GM19035 (cell line): ENCODE data around the gene CDH4.

Experiments
- ATAC-seq: cut with Tn5 transposase; IDR thresholded peaks from one replicate; pipeline ENCODE4 v1.9.1; 2021; ENCODE audit not compliant: unreplicated experiment

CDH4 gene

GRCh38 chr20:61594198-61594597, 342.1 kb downstream of the CDH4 start:
- ATAC-seq, result no peak

DNA sequence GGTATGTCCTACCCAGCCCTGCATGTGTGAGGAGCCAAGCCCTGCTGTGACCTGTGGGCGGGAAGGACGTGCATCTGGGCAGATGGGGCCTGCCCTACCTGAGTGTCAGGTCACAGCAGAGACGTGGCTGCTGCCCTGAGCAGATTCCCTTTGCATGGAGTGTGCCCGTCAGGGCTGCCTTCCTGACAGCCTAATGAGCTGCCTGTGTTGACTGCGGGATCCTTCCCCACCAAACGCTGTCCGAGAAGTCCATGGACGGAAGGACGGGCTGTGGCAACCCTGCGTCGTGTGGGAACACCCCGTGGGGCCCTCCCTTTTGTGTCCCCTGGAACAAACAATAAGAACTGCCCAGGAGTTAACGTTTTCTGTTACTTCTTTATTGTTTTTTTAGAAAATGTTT, 343.2 kb downstream of the CDH4 start:
- no peak for ATAC-seq

DNA sequence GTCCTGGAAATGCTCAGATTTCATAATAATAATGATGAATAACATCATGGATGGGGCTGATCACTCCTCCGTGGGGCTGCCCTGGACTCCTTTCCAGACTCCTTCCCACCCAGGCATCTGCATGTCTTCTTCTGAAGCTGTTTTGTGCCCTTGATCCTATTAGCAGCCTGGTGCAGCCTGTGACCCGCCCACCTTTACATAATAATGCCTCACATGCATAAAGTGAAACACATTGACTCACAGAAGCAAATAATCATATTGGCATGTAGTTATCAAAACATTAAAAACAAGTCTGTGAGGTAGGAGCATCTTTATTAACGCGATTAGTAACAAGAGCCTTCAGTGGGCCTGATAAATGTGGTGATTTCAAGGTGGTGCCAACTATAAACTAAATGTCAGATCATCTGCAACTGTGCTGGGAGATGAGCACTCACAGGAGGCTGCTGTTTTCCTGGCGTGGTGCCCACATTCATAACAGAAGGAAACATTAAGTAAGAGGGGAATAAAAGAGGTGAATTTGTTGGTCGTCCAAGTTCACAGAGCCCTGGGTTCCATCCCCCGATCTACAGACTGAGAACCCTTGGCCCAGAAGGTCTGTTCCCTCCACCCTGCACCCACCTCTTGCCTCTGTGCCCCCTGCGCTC, 344.7 kb downstream of the CDH4 start:
- no peak for ATAC-seq

DNA sequence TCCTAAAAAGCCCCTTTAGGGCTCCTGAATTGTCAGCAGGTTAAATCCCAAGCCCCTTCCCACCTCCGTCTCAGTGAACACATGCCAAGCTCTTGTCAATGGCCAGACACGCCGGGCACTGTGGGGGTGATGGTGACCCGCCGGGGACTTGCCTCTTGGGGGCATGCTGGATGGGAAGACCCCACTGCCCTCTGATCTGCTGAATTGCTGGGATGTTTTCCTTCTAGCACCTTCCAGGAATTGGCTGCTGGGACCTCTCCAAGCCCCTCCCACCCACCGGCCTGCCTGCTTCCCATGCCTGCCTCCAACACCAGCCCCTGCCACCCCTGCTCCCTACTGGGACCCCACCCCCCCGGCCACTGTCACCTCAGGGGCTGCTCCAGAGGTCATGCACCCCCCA, 345.9 kb downstream of the CDH4 start:
- ATAC-seq, result no peak

DNA sequence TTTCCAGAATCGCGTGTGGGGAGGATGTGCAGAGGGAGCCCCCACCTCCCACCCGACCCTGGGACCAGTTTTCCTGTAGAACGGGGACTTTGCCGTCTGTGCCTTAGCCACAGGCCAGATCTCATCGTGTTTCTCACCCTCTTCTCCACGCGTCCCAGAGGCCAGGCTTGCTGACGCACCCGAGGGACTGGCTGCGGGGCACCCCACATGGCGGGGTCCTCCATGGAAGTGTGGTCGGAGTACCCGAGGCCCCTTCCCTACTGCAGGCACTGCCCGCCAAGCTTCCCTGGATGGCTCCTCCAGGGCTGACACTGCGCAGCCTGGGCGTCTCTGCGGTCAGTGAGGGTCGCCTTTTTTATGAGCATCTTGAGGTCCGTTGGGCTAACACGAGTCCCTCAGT, 346.5 kb downstream of the CDH4 start:
- ATAC-seq, result no peak

- no peak for ATAC-seq
Measured at GRCh38 chr20:61599061-61599531, 347.0 kb downstream of the CDH4 start.

GRCh38 chr20:61599541-61599992, 347.5 kb downstream of the CDH4 start:
- no peak for ATAC-seq

- ATAC-seq, result no peak
Measured at GRCh38 chr20:61600016-61600415, 348.0 kb downstream of the CDH4 start.

- no peak for ATAC-seq
Measured at GRCh38 chr20:61601361-61601760, 349.3 kb downstream of the CDH4 start.

- ATAC-seq, result no peak
Measured at GRCh38 chr20:61601853-61602252, 349.8 kb downstream of the CDH4 start.

DNA sequence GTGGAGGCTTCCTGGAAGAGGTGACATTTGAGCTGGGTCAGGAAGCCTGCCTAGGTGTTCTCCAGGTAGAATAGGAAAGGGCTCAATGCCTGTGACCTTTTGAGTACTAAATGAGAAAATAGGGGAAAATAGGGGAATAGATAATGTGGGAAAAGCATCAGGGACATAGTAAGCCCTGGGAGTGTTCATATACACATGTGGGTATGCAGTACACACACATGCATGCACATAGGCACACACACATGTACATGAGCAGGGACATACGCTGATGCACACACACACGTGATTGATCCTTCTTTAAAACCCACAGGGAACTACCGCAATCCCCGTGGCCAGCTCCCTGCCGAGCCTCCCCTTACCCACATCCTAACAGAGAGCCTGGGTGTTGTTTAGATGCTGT, 351.7 kb downstream of the CDH4 start:
- no peak for ATAC-seq

DNA sequence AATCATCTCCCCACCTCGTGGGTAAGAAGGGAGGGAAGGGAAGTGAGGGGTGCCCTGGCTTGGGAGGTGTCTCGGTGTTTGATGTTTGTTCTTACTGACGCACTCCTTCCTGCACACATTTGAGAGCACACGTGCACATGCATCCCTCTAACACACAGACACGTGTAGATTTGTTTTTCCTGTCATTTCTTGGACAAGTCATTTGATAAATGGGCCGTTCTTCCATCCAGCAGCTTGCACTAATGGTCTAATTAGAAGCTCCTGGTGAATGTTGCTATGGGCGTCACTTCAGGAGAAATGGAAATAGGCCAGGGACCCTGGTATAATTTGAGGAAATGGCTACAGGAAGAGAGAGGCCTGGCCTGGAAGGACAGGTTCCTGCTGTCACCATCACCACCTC, 352.5 kb downstream of the CDH4 start:
- no peak for ATAC-seq

- ATAC-seq, result no peak
Measured at GRCh38 chr20:61605283-61605682, 353.2 kb downstream of the CDH4 start.

- ATAC-seq, result no peak
Measured at GRCh38 chr20:61605862-61606557, 353.9 kb downstream of the CDH4 start.

DNA sequence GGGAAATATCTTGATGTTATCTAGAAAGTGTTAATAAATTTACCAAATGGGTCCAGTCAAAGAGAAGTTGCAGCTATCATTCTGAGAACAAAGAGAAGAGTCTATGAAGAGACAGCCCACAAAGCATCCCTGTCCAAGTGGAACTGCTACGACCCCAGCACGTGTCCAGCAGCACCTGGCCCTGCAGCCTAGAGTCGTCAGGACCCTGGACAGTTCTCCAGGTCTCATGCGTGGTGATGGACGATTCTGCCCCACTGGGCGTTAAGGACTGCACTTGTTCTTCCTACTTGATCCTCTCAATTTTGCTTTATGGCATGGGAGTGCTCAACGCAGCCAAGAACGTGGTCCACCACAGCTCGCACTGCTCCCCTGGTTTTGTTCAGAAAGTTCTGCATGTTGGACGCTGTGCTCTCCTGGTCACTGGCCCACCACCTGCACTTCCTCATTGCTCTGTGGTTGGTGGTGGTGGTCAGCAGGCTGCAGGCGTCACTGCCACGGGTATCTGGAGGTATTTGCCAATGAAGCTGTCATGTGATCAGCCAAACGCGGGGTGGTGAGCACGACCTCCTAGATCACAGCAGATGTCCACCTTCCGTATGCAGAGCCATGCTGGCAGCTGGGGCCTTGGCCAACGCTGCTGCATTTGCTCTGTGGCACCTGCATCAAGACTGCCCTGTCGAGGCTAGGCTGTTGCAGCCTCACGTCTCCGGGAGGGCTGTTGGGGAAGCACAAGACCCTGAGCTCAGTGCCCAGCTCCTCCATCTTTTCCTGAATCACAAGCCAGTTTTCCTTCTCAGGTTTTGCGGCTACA, 356.4 kb downstream of the CDH4 start:
- ATAC-seq, result no peak

DNA sequence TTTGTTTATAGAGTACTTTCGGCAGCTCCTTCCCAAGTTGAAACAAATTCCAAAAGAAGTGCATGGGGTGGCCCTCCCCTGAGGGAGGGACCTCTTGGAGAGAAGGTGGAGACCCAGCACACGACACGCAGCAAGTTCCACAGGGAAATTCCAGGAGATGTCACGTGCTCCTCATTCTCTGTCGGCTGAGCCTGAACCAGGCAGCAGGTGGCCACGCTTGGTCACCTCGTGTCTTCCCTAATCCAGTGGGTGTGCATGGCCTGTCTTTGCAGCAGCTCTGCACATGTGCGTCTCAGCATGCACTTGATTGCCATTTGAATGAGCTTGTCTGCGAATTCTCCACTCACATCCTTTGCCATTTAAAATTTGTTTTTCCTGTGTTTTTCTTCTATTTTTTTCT, 357.4 kb downstream of the CDH4 start:
- no peak for ATAC-seq

DNA sequence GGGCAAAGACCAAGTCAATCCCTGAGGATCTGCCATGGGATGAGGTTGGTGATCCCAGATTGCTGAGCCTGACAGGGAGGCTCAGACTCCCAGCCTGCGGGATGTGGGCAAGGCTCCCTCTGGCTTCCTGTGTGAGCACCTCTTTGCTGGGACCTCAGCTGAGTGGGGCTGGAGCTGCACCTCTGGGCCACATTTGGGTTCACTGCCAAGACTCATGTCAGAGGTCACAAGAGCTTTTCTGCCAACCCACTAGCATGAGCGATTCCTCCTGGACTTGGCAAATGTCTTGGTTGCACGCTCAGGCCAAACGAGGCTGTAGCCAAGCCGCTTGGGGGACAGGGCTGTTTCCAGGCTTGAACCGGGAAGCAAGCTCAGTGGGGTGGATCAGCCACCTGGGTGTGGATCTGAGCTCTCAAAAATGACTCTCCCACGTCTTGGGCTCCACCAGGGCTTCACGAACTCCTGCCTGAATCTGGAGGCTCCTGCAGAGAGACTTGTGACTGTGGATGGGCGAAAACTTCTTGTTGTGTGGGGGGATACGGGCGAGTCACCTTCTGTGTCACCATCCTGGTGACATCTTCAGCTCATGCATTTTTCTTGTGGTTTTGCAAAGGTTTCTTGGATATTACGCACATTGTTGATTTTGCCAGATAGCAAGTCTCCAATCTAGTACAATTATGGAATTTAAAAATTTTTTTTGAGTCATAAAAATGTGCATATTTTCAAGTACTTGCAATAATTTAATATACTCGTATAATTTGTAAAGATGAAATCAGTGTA, 359.5 kb downstream of the CDH4 start:
- ATAC-seq, result no peak

GRCh38 chr20:61613917-61614705, 362.1 kb downstream of the CDH4 start:
- ATAC-seq, result no peak

- no peak for ATAC-seq
Measured at GRCh38 chr20:61614706-61615100, 362.6 kb downstream of the CDH4 start.

GRCh38 chr20:61615806-61616205, 363.7 kb downstream of the CDH4 start:
- ATAC-seq, result no peak
